OCI-LY7 (cell line): Measurements from ENCODE around the gene UBALD1.

Source experiments
- EZH2phosphoT487 ChIP-seq: fragments of 200-600 bp; sonication (generic); IDR thresholded peaks from 2 replicates; pipeline ENCODE4 v1.6.1; 2018; ENCODE audit warnings: low read depth, borderline replicate concordance, mild to moderate bottlenecking, mixed run types, antibody characterized with exemption, low read length, moderate library complexity, mixed read lengths
- TF ChIP-seq, protein P1 (sequence below): fragments of 200-600 bp; sonication (generic); conservative IDR thresholded peaks from 2 replicates; pipeline ENCODE4 v1.5.1; 2014; ENCODE audit warnings: mild to moderate bottlenecking, antibody characterized with exemption, low read length, moderate library complexity, mixed read lengths

DNA sequence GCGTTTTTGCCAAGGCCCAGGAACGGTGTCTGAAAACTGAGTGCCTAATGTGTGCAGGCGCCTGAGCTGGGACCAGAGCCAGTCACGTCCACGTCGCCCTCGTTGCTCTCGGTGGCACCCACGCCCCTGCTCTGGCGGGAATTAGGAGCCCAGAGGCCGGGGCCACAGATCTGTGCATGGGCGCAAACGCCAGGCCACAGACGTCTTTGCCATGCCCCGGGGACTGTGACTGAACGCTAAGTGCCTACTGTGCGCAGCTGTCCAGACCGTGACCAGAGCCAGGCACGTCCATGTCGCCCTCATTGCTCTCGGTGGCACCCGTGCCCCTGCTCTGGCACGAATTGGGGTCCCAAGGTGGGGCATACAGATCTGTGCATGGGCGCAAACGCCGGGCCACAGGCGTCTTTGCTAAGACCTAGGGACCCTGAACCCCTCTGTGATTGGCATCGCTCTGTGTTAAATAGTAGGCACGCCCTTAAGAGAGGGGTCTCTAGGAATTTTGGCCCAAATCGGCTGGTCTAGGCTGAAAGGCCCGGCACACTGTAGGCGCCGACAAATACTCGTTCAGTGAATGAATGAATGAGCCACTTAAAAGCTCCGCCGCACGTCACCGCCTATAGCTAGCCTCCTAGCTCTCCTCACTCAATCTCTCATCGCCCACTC lies 827 bp upstream of the UBALD1 start:
- TF ChIP-seq, protein P1, sequence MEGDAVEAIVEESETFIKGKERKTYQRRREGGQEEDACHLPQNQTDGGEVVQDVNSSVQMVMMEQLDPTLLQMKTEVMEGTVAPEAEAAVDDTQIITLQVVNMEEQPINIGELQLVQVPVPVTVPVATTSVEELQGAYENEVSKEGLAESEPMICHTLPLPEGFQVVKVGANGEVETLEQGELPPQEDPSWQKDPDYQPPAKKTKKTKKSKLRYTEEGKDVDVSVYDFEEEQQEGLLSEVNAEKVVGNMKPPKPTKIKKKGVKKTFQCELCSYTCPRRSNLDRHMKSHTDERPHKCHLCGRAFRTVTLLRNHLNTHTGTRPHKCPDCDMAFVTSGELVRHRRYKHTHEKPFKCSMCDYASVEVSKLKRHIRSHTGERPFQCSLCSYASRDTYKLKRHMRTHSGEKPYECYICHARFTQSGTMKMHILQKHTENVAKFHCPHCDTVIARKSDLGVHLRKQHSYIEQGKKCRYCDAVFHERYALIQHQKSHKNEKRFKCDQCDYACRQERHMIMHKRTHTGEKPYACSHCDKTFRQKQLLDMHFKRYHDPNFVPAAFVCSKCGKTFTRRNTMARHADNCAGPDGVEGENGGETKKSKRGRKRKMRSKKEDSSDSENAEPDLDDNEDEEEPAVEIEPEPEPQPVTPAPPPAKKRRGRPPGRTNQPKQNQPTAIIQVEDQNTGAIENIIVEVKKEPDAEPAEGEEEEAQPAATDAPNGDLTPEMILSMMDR, result no peak
- no peak for TF ChIP-seq EZH2phosphoT487
